Activated T-helper 1 cell treated with anti-CD3 and anti-CD28 coated beads, Interleukin-12 subunit alpha, Interleukin-12 subunit beta, Interleukin-2, Interleukin-4 antibody, amounts not matched to agents 30 ng/mL and 10 ng/mL and 1 ng/mL, durations not matched to agents 14 hours and 24 hours and 36 hours (primary cell): ENCODE data around the gene IFNW1. TPM values are rescaled to one million over a fixed set of nuclear protein-coding genes. Genes with fewer than 3 reads are reported as not detected.
"Not testable (repeated sequence)": the region's sequence is repeated elsewhere in the genome, so short reads cannot be mapped to it uniquely, and the experiment has no call there.

Experiments
- DNase-seq: peaks from one replicate; pipeline ENCODE4 v3.0.0; 2021; ENCODE audit warnings: low spot score
- H3K27ac Mint-ChIP-seq: one replicate; pipeline ENCODE4 v1.8.0; 2021; ENCODE audit warnings: mild to moderate bottlenecking, mixed read lengths
- H3K27me3 Mint-ChIP-seq: one replicate; pipeline ENCODE4 v1.8.0; 2022; ENCODE audit warnings: mild to moderate bottlenecking, moderate library complexity, mixed read lengths; ENCODE audit not compliant: insufficient read depth
- H3K36me3 Mint-ChIP-seq: one replicate; pipeline ENCODE4 v1.8.0; 2021; ENCODE audit warnings: low read depth, mixed read lengths
- H3K4me1 Mint-ChIP-seq: one replicate; pipeline ENCODE4 v1.8.0; 2021; ENCODE audit warnings: low read depth, mixed read lengths
- H3K4me3 Mint-ChIP-seq: one replicate; pipeline ENCODE4 v1.8.0; 2021; ENCODE audit warnings: mild to moderate bottlenecking, moderate library complexity, mixed read lengths
- H3K9me3 Mint-ChIP-seq: one replicate; pipeline ENCODE4 v1.8.0; 2021; ENCODE audit warnings: mixed read lengths
- intact Hi-C: fragments of 100-400 bp; cut with micrococcal nuclease; formaldehyde crosslinking; loops from one replicate; pipeline ENCODE4 v1.15.1; 2024
- total RNA-seq: library from RNA; stranded (reverse); gene quantifications from 2 replicates; pipeline ENCODE4 v1.2.3, GENCODE V29; 2022

IFNW1 gene
- total RNA-seq, result not detected in 2 replicates

GRCh38 chr9:21141427-21141882 is at the start of gene IFNW1:
TSS of gene IFNW1 (minus strand) at chr9:21141832. CDS start at chr9:21141570, 262 bp downstream.
- H3K27me3 Mint-ChIP-seq, result peaks cover 7% of the 10 kb centered on the region
- no peak within 1 kb of the TSS for H3K27ac Mint-ChIP-seq
- intact Hi-C loops, result no loop called here
- H3K9me3 Mint-ChIP-seq, result peaks cover 8% of the 10 kb centered on the region
- no peak for DNase-seq
- H3K36me3 Mint-ChIP-seq, result no peaks in the 10 kb centered on the region
- no peak within 1 kb of the TSS for H3K4me3 Mint-ChIP-seq
- peaks cover 28% of the 10 kb centered on the region for H3K4me1 Mint-ChIP-seq

- DNase-seq, H3K4me1 Mint-ChIP-seq, H3K36me3 Mint-ChIP-seq, intact Hi-C loops, H3K4me3 Mint-ChIP-seq, H3K27ac Mint-ChIP-seq, H3K9me3 Mint-ChIP-seq: not testable (repeated sequence)
- H3K27me3 Mint-ChIP-seq, result peaks cover 16% of the 10 kb centered on the region
These were observed 45.9 kb upstream of the IFNW1 start, which contains the start of gene IFNA4 for GRCh38 chr9:21187487-21187886. TSS of gene IFNA4 (minus strand) at chr9:21187587. CDS start at chr9:21187531, 56 bp downstream.

DNA sequence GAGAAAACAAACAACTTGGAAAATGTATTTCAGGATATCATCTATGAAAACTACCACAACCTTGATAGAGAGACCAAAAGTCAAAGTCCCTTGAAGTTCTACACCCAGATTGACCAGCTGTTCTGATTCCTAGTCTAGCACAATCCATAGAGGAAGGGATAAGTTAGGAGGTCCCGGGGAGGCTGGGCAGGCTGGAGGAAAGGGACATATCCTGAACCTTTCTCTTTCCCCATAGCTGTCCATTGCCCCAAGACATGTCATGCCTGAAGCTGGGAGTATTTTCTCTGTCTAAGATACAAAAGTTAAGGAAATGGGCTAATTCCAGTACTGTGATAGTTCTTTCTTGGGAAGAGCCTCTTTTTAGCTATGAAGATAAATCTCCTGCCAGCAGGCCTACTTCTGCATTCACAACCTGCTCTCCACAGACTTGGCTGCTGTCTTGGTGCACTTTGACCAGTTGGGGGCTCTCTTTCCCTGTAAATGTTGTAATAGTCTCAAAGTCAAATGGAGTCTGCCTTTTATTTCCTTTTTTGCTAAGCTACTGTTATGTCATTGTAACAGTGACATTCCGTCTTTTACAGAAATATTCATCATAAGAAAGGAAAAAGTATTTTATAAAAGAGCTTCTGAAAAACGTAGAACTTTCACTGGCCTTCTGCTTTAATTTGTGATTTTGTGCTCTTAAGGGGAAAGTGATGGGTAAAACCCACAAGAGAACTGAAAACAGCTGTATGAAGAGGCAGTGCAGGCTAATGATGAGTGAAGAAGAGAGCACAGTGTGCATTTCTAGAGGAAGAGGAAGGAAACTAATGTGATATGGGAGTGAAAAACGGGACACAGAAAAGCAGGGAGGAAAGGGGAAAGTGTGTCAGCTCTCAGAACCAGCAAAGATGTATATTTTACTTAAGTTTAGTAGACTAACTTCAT is 41.4 kb upstream of the IFNW1 start:
- intact Hi-C loops, H3K27me3 Mint-ChIP-seq, H3K9me3 Mint-ChIP-seq, H3K4me3 Mint-ChIP-seq, H3K4me1 Mint-ChIP-seq, DNase-seq, H3K27ac Mint-ChIP-seq, H3K36me3 Mint-ChIP-seq: not testable (repeated sequence)

DNA sequence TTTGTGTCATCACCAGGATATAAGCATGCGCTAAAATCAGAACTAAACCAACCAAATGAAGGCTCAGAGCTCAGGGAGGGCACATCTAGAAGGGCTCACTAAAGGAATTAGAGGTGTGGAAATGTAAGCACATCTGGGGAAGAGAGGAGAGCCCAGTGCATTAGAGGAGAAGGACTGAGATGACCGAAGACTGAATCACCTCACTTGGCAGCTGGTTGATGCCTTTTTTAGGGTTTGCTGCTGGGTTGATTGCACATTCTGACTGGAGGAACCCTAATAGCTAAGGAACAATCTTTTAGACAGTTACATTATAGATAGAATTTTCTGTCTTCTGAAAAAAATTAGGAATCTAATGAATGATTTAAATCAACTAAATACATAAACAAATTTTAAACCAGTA is 33.0 kb upstream of the IFNW1 start:
- Mint-ChIP-seq H3K9me3 (no peaks in the 10 kb centered on the region), H3K27ac (no peak overlapping the region), H3K27me3 (peaks cover 33% of the 10 kb centered on the region), H3K36me3 (no peaks in the 10 kb centered on the region), H3K4me3 (no peak overlapping the region), H3K4me1 (no peaks in the 10 kb centered on the region)
- no peak for DNase-seq
- intact Hi-C loops, result no loop called here

DNA sequence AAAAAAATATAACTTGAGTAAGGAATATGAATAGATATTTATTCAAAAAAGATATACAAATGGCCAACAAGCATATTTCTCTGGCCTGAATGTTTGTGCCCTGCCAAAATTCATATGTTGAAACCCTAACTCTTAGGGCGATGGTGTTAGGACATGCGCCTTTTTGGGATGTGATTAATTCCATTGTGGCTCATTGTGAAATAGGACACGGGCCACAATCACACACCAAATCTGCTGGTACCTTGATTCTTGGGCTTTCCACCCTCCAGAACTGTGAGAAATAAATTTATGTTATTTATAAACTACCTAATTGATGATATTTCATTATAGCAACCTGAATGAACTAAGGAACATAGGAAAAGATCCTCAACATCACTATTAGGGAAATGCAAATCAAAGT is 30.5 kb upstream of the IFNW1 start:
- H3K9me3 Mint-ChIP-seq, result no peaks in the 10 kb centered on the region
- intact Hi-C loops, result no loop called here
- peaks cover 44% of the 10 kb centered on the region for H3K27me3 Mint-ChIP-seq
- no peak overlapping the region for H3K4me3 Mint-ChIP-seq
- H3K27ac Mint-ChIP-seq, result no peak overlapping the region
- H3K36me3 Mint-ChIP-seq, result no peaks in the 10 kb centered on the region
- DNase-seq, result no peak
- H3K4me1 Mint-ChIP-seq, result no peaks in the 10 kb centered on the region

DNA sequence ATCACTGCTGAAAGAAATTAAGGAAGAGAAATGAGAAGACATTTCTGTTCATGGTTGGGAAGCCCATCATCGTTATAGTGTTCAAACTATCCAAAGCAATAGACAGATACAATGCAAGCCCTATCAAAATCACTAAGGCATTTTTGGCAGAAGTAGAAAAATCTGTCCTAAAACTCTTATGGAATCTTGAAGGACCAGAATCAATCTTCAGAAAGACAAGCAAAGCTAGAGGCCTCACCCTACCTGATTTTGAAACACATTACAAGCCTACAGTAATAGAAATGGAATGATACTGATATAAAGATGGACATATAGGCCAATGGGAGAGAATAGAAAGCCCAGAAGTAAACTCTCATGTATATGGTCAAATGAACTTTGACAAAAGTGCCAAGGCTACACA is 29.7 kb upstream of the IFNW1 start:
- no peak overlapping the region for H3K27ac Mint-ChIP-seq
- DNase-seq, result no peak
- no peaks in the 10 kb centered on the region for H3K9me3 Mint-ChIP-seq
- no peak overlapping the region for H3K4me3 Mint-ChIP-seq
- no peaks in the 10 kb centered on the region for H3K4me1 Mint-ChIP-seq
- H3K36me3 Mint-ChIP-seq, result no peaks in the 10 kb centered on the region
- H3K27me3 Mint-ChIP-seq, result peaks cover 49% of the 10 kb centered on the region
- intact Hi-C loops, result no loop called here

DNA sequence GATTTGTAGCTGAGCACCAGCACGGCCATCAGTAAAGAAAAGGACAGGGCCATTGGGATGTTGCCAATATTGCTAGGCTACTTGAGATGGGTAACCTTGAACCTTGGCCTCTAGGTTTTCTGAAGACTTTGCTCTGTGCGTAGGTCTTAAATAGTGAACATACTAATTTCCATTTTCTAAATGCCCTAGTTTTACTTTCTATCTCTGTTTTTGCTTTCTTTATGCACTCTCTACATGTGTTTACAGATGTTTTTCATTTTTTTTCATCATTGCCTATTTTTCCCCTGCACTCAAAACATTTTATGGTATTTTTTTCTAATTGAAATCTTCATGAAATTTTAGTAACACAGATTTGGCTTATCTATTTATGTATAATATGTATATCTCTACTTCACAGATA is 24.9 kb upstream of the IFNW1 start, which contains the start of gene IFNA21:
Gene IFNA21 (minus strand): TSS at position 101 of the 400 bp plus-strand sequence. CDS start 48 bp downstream, at position 53.
- H3K4me3 Mint-ChIP-seq, intact Hi-C loops, H3K27ac Mint-ChIP-seq, H3K9me3 Mint-ChIP-seq, H3K36me3 Mint-ChIP-seq, H3K4me1 Mint-ChIP-seq, DNase-seq: not testable (repeated sequence)
- peaks cover 32% of the 10 kb centered on the region for H3K27me3 Mint-ChIP-seq

- H3K4me3 Mint-ChIP-seq, result no peak overlapping the region
- intact Hi-C loops, result no loop called here
- H3K9me3 Mint-ChIP-seq, result no peaks in the 10 kb centered on the region
- H3K4me1 Mint-ChIP-seq, result peaks cover 17% of the 10 kb centered on the region
- peaks cover 25% of the 10 kb centered on the region for H3K27me3 Mint-ChIP-seq
- no peaks in the 10 kb centered on the region for H3K36me3 Mint-ChIP-seq
- DNase-seq, result no peak
- H3K27ac Mint-ChIP-seq, result no peak overlapping the region
These were observed 23.9 kb upstream of the IFNW1 start for GRCh38 chr9:21165516-21165915.

DNA sequence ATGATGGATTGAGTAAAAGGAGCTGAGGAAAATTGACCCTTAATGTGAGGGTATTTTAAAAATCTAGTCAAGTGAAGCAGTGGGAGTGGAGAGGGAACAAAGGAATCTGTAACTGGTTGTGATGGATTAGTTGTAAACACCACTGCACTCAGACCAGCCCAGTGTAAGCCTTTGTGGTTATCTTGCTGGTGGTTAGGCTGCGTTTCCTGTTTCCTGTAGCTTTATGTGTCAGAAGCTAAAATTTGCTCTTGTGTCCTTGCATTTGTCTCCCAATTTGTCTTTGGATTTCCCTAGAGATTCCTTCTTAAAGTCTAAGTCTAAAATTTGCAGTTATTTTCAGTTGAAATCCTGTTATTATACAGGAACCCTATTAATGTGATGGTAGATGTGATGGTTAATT is 18.5 kb upstream of the IFNW1 start:
- no peak for DNase-seq
- H3K27me3 Mint-ChIP-seq, result peaks cover 4% of the 10 kb centered on the region
- no peak overlapping the region for H3K4me3 Mint-ChIP-seq
- H3K36me3 Mint-ChIP-seq, result peaks cover 3% of the 10 kb centered on the region
- no peaks in the 10 kb centered on the region for H3K9me3 Mint-ChIP-seq
- H3K27ac Mint-ChIP-seq, result no peak overlapping the region
- intact Hi-C loops, result no loop called here
- peaks cover 31% of the 10 kb centered on the region for H3K4me1 Mint-ChIP-seq

GRCh38 chr9:21155501-21155900 is 13.9 kb upstream of the IFNW1 start:
- intact Hi-C loops, result no loop called here
- no peak for DNase-seq
- Mint-ChIP-seq H3K9me3 (no peaks in the 10 kb centered on the region), H3K27me3 (peaks cover 5% of the 10 kb centered on the region), H3K36me3 (peaks cover 3% of the 10 kb centered on the region), H3K4me1 (peaks cover 21% of the 10 kb centered on the region), H3K4me3 (no peak overlapping the region), H3K27ac (no peak overlapping the region)

- no peak overlapping the region for H3K27ac Mint-ChIP-seq
- peaks cover 11% of the 10 kb centered on the region for H3K4me1 Mint-ChIP-seq
- H3K9me3 Mint-ChIP-seq, result peaks cover under 1% of the 10 kb centered on the region
- no peak overlapping the region for H3K4me3 Mint-ChIP-seq
- H3K36me3 Mint-ChIP-seq, result peaks cover 3% of the 10 kb centered on the region
- peaks cover 8% of the 10 kb centered on the region for H3K27me3 Mint-ChIP-seq
- intact Hi-C loops, result no loop called here
- no peak for DNase-seq
These were observed 12.5 kb upstream of the IFNW1 start for GRCh38 chr9:21154018-21154608.

- H3K9me3 Mint-ChIP-seq, result peaks cover 6% of the 10 kb centered on the region
- intact Hi-C loops, result no loop called here
These were observed 11.8 kb upstream of the IFNW1 start for GRCh38 chr9:21153336-21154017.

GRCh38 chr9:21144603-21145002 is 3.0 kb upstream of the IFNW1 start:
- H3K4me3 Mint-ChIP-seq, result peak overlapping the region; percentile 5
- intact Hi-C loops, result no loop called here
- H3K27ac Mint-ChIP-seq, result peak overlapping the region; percentile 35
- peaks cover 7% of the 10 kb centered on the region for H3K36me3 Mint-ChIP-seq
- H3K9me3 Mint-ChIP-seq, result peaks cover 31% of the 10 kb centered on the region
- H3K4me1 Mint-ChIP-seq, result peaks cover 28% of the 10 kb centered on the region
- H3K27me3 Mint-ChIP-seq, result peaks cover 13% of the 10 kb centered on the region
- DNase-seq, result no peak

More at GRCh38 chr9:21153336-21154017, 11.8 kb upstream of the IFNW1 start:
- Mint-ChIP-seq H3K4me3 (no peak overlapping the region), H3K27ac (no peak overlapping the region), H3K36me3 (peaks cover 1% of the 10 kb centered on the region), H3K27me3 (peaks cover 12% of the 10 kb centered on the region), H3K4me1 (peaks cover 7% of the 10 kb centered on the region)
- DNase-seq, result no peak
